OCI-LY1 (cell line): ENCODE measurements around the gene SLC35F4.

ENCODE experiments used
- H2AFZ ChIP-seq: fragments of 200-600 bp; sonication (generic), shearing (Covaris generic); 2 replicates; pipeline ENCODE4 v1.6.0; 2014; ENCODE audit warnings: antibody characterized with exemption, mild to moderate bottlenecking, low read length
- H3F3A ChIP-seq: fragments of 200-600 bp; sonication (generic), shearing (Covaris generic); 2 replicates; pipeline ENCODE4 v1.6.0; 2014; ENCODE audit warnings: mild to moderate bottlenecking, antibody characterized with exemption, low read length, moderate library complexity; ENCODE audit not compliant: insufficient read depth
- H3K27ac ChIP-seq: fragments of 200-600 bp; sonication (generic); 2 replicates; pipeline ENCODE4 v1.5.1; 2014; ENCODE audit warnings: low read length, mixed run types, mild to moderate bottlenecking, low read depth; ENCODE audit not compliant: poor library complexity, severe bottlenecking
- H3K27me3 ChIP-seq: fragments of 200-600 bp; sonication (generic); 2 replicates; pipeline ENCODE4 v1.6.0; 2014; ENCODE audit warnings: antibody characterized with exemption, mild to moderate bottlenecking, low read length, moderate library complexity; ENCODE audit not compliant: insufficient read depth
- H3K36me3 ChIP-seq: fragments of 200-600 bp; sonication (generic); 2 replicates; pipeline ENCODE4 v1.6.1; 2014; ENCODE audit warnings: mild to moderate bottlenecking, antibody characterized with exemption, low read length, moderate library complexity, mixed read lengths; ENCODE audit not compliant: insufficient read depth
- H3K4me1 ChIP-seq: fragments of 200-600 bp; sonication (generic); 2 replicates; pipeline ENCODE4 v1.5.1; 2014; ENCODE audit warnings: mild to moderate bottlenecking, low read length, moderate library complexity; ENCODE audit not compliant: insufficient read depth, severe bottlenecking
- H3K4me2 ChIP-seq: fragments of 200-600 bp; sonication (generic), shearing (Covaris generic); 2 replicates; pipeline ENCODE4 v1.6.1; 2014; ENCODE audit warnings: low read length
- H3K4me3 ChIP-seq: fragments of 200-600 bp; sonication (generic); 2 replicates; pipeline ENCODE4 v1.5.1; 2014; ENCODE audit warnings: low read length, low read depth, mild to moderate bottlenecking, mixed read lengths; ENCODE audit not compliant: poor library complexity, severe bottlenecking
- H3K79me2 ChIP-seq: fragments of 200-600 bp; shearing (Covaris generic); 2 replicates; pipeline ENCODE4 v1.6.1; 2016; ENCODE audit warnings: mixed run types, low read length, mixed read lengths; ENCODE audit not compliant: insufficient read depth
- H3K9ac ChIP-seq: fragments of 200-600 bp; sonication (generic), shearing (Covaris generic); 2 replicates; pipeline ENCODE4 v1.6.1; 2014; ENCODE audit warnings: mild to moderate bottlenecking, low read length, mixed read lengths
- H3K9me2 ChIP-seq: fragments of 200-600 bp; sonication (generic), shearing (Covaris generic); 2 replicates; pipeline ENCODE4 v1.6.1; 2014; ENCODE audit warnings: low read depth, mild to moderate bottlenecking, low read length, mixed read lengths
- H3K9me3 ChIP-seq: fragments of 200-600 bp; shearing (Covaris generic); 2 replicates; pipeline ENCODE4 v1.6.1; 2014; ENCODE audit warnings: low read length, mixed read lengths
- H4K20me1 ChIP-seq: fragments of 200-600 bp; sonication (generic), shearing (Covaris generic); 2 replicates; pipeline ENCODE4 v1.6.0; 2016; ENCODE audit warnings: mild to moderate bottlenecking, low read length; ENCODE audit not compliant: insufficient read depth
- CTCF ChIP-seq: fragments of 200-600 bp; sonication (generic), shearing (Covaris generic); IDR thresholded peaks from 2 replicates; pipeline ENCODE4 v1.5.1; 2017; ENCODE audit warnings: mild to moderate bottlenecking, antibody characterized with exemption, low read length, moderate library complexity, mixed read lengths
- EZH2 ChIP-seq: fragments of 200-600 bp; sonication (generic), shearing (Covaris generic); IDR thresholded peaks from 2 replicates; pipeline ENCODE4 v1.8.0; 2017; ENCODE audit warnings: borderline replicate concordance, mixed run types, mild to moderate bottlenecking, antibody characterized with exemption, low read length, moderate library complexity, mixed read lengths

SLC35F4 gene

GRCh38 chr14:57549016-57549564, 316.8 kb downstream of the SLC35F4 start:
- H2AFZ ChIP-seq, result no peak overlapping the region
- no peaks in the 10 kb centered on the region for H3K79me2 ChIP-seq
- H3F3A ChIP-seq, result no peaks in the 10 kb centered on the region
- H4K20me1 ChIP-seq, result no peaks in the 10 kb centered on the region
- no peaks in the 10 kb centered on the region for H3K9me3 ChIP-seq
- no peak overlapping the region for H3K4me2 ChIP-seq
- no peaks in the 10 kb centered on the region for H3K9me2 ChIP-seq
- no peak overlapping the region for H3K27ac ChIP-seq
- no peaks in the 10 kb centered on the region for H3K4me1 ChIP-seq
- H3K4me3 ChIP-seq, result no peak overlapping the region
- H3K27me3 ChIP-seq, result no peaks in the 10 kb centered on the region
- TF ChIP-seq CTCF (no peak), EZH2 (no peak)
- H3K9ac ChIP-seq, result no peak overlapping the region
- H3K36me3 ChIP-seq, result no peaks in the 10 kb centered on the region

GRCh38 chr14:57547131-57547530, 318.8 kb downstream of the SLC35F4 start:
- Histone ChIP-seq H3K79me2 (no peaks in the 10 kb centered on the region), H3K27ac (no peak overlapping the region), H3K9me2 (no peaks in the 10 kb centered on the region), H3K9me3 (no peaks in the 10 kb centered on the region), H3K4me1 (no peaks in the 10 kb centered on the region), H3K9ac (no peak overlapping the region), H2AFZ (no peak overlapping the region), H4K20me1 (no peaks in the 10 kb centered on the region), H3K4me2 (no peak overlapping the region), H3K27me3 (no peaks in the 10 kb centered on the region), H3F3A (no peaks in the 10 kb centered on the region), H3K36me3 (no peaks in the 10 kb centered on the region), H3K4me3 (no peak overlapping the region)
- TF ChIP-seq CTCF (no peak), EZH2 (no peak)

GRCh38 chr14:57533214-57533613, 332.7 kb downstream of the SLC35F4 start:
- H3K9ac ChIP-seq, result no peak overlapping the region
- H2AFZ ChIP-seq, result no peak overlapping the region
- H3F3A ChIP-seq, result no peaks in the 10 kb centered on the region
- H3K27ac ChIP-seq, result no peak overlapping the region
- no peaks in the 10 kb centered on the region for H3K9me2 ChIP-seq
- no peaks in the 10 kb centered on the region for H3K27me3 ChIP-seq
- no peak overlapping the region for H3K4me3 ChIP-seq
- H3K36me3 ChIP-seq, result no peaks in the 10 kb centered on the region
- H3K4me1 ChIP-seq, result no peaks in the 10 kb centered on the region
- TF ChIP-seq CTCF (peak; percentile 57), EZH2 (no peak)
- no peaks in the 10 kb centered on the region for H3K9me3 ChIP-seq
- H3K79me2 ChIP-seq, result no peaks in the 10 kb centered on the region
- H4K20me1 ChIP-seq, result no peaks in the 10 kb centered on the region
- H3K4me2 ChIP-seq, result no peak overlapping the region
